HT-29 (cell line): Measurements from ENCODE around the gene NKAPD1. TPM values are rescaled to one million over a fixed set of nuclear protein-coding genes. Genes with fewer than 3 reads are reported as not detected.
"Not testable (repeated sequence)": the region's sequence is repeated elsewhere in the genome, so short reads cannot be mapped to it uniquely, and the experiment has no call there.

Source experiments
- DNase-seq: peaks from one replicate; pipeline ENCODE4 v3.0.0-alpha.2; 2015; ENCODE audit warnings: low spot score
- total RNA-seq: library from RNA; depleted of rRNA; stranded (reverse); fragments of >200 nt; shearing (Covaris generic); gene quantifications from 2 replicates; pipeline ENCODE4 v1.2.3, GENCODE V29; 2014; rRNA removed

The NKAPD1 gene
- 11.0 and 13.4 TPM in 2 replicates for total RNA-seq

GRCh38 chr11:112073941-112074811 is at the start of gene NKAPD1, which contains the start of gene PIH1D2:
NKAPD1 (plus strand) TSS chr11:112074299; CDS start chr11:112075575, 1,276 bp downstream.
PIH1D2 (minus strand) TSS chr11:112074017; CDS start chr11:112073174, 843 bp downstream.
- peak; percentile 96 for DNase-seq

- peak; percentile 97 for DNase-seq
Measured at GRCh38 chr11:112024773-112025678, 49.1 kb upstream of the NKAPD1 start, which contains the start of gene DLAT. DLAT (plus strand) TSS chr11:112025408; CDS start chr11:112025473, 65 bp downstream.

DNA sequence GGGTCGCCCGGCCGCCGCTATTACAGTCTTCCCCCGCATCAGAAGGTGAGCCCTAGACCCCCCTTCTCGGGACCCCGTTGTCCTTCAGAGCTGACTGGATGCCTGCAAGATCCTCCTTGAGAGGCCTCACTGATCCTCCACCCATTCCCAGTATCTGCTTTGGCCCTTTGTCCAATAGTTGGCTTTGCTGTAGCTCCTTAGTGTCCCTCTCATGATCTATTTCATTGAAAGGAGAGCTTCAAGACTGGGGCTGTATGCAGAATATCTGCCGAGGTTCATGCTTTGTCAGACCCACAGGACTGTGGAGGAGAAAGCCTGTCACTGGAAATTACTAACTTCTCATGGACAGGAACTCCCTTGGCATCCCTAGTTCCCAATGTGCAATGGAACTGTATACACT is 48.4 kb upstream of the NKAPD1 start:
- peak; percentile 50 for DNase-seq

DNA sequence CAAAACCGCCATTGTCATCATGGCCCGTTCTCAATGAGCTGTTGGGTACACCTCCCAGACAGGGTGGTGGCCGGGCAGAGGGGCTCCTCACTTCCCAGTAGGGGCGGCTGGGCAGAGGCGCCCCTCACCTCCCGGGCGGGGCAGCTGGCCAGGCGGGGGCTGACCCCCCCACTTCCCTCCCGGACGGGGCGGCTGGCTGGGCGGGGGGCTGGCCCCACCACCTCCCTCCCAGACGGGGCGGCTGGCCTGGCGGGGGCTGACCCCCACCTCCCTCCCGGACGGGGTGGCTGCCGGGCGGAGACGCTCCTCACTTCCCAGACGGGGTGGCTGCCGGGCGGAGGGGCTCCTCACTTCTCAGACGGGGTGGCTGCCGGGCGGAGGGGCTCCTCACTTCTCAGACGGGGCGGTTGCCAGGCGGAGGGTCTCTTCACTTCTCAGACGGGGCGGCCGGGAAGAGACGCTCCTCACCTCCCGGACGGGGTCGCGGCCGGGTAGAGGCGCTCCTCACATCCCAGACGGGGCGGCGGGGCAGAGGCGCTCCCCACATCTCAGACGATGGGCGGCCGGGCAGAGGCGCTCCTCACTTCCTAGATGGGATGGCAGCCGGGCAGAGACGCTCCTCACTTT is 47.2 kb upstream of the NKAPD1 start:
- DNase-seq: not testable (repeated sequence)

DNA sequence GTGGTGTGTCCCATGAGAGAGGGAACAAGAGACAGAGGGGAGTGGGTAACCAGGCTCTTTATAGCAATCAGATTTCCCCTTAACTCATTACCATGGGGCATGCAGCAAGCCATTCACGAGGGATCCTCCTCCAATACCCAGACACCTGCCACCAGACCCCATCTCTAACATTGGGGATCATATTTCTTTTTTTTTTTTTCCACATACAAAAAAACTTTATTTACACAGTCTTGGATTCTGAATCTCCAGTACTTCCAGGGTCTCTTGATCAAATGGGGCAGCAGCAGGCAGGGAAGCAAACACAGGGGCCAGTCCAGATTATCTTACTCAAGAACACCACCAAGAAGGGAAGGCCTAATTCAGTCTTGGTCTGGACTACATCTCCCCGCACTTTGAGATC is 44.6 kb upstream of the NKAPD1 start:
- DNase-seq: no peak

DNA sequence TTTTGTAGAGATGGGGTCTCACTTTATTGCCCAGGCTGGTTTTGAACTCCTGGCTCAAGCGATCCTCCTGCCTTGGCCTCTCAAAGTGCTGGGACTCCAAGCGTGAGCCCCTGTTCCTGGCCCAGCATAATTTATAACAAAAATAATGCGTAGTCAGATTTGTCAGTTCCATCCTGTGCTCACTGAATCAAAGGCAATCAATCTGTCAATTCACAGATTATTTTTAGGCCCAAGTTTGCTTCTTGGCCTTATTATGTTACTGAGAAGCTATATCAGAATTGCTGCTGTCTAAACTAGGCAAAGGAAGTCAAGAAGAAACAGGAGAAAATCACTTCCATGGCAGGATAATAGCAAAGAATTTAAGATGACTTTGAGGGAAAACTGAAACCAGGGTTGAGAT is 40.2 kb upstream of the NKAPD1 start:
- DNase-seq: no peak

DNA sequence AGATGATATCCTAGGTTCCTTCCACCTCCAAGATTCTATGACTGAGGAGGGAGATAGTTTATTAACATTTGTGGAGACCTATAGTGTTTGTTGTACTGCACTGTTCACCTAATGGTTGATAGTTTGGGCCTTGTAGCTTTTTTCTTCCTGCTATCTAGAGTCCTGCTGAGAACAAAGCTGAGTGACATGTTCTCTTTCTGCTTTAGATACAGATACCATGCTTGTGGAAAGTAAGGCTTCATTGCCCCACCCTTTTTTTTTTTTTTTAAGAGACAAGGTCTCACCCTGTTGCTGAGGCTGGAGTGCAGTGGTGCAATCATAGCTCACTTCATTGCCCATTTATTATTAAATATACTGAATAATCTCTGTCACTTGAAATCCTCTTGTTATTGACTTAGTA is 36.6 kb upstream of the NKAPD1 start:
- DNase-seq: no peak

DNA sequence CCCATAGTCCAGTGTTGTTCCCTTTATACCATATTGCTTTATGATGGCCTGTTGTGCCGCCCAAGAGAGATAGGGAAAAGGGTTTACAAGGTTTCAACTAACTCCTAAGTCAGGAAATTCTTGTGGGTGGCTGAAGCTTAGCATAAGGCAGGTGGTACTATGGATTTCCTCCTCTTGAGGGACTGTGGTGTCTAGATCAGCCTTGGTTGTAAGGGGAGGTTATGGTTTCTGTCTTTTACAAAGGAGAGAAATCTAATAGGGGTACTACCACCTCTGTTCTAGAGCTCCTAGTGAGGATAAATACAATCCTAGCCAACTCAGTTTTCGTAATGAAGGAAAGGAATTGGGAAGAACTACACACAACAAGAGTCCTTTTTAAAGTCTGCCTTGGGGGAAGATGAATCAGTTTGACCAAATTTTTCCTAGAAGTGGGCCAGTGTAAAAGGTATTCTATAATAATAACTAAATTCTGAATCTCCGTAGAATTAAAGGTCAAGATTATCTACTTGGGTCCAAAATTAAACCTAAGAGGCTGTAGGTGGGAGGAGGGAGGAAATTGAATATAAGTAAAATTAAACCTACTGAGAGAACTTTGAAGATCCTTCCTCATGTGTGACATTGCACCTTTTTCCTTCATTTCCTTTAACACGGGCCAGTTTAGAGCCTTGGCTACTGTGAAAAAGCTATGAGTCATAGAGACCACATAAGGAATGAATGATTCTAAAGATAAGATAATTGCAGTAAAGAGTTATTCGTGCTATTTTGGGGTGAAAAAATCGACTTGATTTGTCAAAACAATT is 31.7 kb upstream of the NKAPD1 start:
- DNase-seq: peak; percentile 51

- DNase-seq: no peak
Measured at GRCh38 chr11:112042961-112043304, 31.2 kb upstream of the NKAPD1 start.

GRCh38 chr11:112044961-112045360 is 29.1 kb upstream of the NKAPD1 start:
- no peak for DNase-seq

DNA sequence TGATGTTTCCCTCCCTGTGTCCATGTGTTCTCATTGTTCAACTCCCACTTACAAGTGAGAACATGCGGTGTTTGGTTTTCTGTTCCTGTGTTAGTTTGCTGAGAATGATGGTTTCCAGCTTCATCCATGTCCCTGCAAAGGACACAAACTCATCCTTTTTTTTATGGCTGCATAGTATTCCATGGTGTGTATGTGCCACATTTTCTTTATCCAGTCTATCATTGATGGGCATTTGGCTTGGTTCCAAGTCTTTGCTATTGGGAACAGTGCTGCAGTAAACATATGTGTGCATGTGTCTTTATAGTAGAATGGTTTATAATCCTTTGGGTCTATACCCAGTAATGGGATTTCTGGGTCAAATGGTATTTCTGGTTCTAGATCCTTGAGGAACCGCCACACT is 27.5 kb upstream of the NKAPD1 start:
- not testable (repeated sequence) for DNase-seq

DNA sequence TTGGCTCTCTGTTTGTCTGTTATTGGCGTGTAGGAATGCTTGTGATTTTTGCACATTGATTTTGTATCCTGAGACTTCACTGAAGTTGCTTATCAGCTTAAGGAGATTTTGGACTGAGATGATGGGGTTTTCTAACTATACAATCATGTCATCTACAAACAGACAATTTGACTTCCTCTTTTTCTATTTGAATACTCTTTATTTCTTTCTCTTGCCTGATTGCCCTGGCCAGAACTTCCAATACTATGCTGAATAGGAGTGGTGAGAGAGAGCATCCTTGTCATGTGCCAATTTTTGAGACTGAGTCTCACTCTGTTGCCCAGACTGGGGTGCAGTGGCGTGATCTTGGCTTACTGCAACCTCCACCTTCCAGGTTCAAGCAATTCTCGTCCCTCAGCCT is 25.8 kb upstream of the NKAPD1 start:
- DNase-seq: not testable (repeated sequence)

DNA sequence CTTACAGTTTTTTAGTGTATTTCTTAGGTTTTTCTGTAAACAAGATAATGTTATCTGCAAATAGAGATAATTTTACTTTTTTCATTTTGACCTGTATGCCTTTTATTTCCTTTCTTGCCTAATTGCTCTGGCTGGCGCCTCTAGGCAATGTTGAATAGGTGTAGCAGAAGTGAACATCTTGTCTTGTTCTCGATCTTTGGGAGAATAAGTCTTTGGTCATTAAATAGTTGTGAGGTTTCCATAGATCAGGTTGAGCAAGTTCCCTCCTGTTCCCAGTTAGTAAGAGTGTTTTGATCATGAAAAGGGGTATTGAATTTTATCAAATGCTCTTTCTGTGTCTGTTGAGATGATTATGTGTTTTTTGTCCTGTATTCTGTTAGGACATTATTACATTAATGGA is 24.3 kb upstream of the NKAPD1 start:
- DNase-seq: no peak

- DNase-seq: no peak
Measured at GRCh38 chr11:112050721-112051120, 23.4 kb upstream of the NKAPD1 start.

- DNase-seq: no peak
Measured at GRCh38 chr11:112051768-112052167, 22.3 kb upstream of the NKAPD1 start.

- no peak for DNase-seq
Measured at GRCh38 chr11:112057170-112057569, 16.9 kb upstream of the NKAPD1 start.

GRCh38 chr11:112058103-112058502 is 16.0 kb upstream of the NKAPD1 start:
- DNase-seq: no peak

GRCh38 chr11:112062923-112063322 is 11.2 kb upstream of the NKAPD1 start:
- no peak for DNase-seq

DNA sequence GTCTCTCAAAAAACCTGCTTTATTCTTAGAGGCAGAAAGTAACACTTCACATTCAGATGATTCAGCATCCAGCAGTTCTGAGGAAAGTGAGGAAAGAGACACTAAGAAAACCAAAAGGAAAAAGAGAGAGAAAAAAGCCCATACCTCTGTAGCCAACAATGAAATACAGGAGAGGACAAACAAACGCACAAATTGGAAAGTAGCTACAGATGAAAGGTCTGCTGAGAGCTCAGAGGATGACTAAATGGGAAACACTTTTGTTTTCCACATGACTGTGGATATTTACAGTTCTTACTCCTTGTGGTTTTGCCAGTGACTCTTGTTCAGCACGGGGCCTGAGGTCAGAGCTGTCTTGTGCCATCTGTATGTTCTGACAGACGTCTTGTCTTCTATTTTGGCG is 8.6 kb downstream of the NKAPD1 start:
- no peak for DNase-seq

GRCh38 chr11:112085822-112086421 is 11.8 kb downstream of the NKAPD1 start:
- DNase-seq: peak; percentile 62
